SK-N-SH (cell line): ENCODE measurements around the gene ARMC3. TPM values are rescaled to one million over a fixed set of nuclear protein-coding genes. Genes with fewer than 3 reads are reported as not detected.

Experiments used
- CTCF ChIA-PET: fragments of 300-600, 350-600 bp; formaldehyde crosslinking; extraction: SDS; loops from one replicate; lab custom pipeline; 2021; lab: Yijun Ruan, JAX
- POLR2A ChIA-PET: fragments of 350-600 bp; sonication (Branson Sonifier 250); formaldehyde crosslinking; extraction: SDS; loops from one replicate; lab custom pipeline; 2020; ENCODE audit warnings: antibody characterized with exemption, inconsistent platforms; lab: Yijun Ruan, JAX
- DNase-seq: peaks from one replicate; pipeline ENCODE4 v3.0.0; 2012
- H2AFZ ChIP-seq: fragments of 200-600 bp; sonication (generic); 2 replicates; pipeline ENCODE4 v1.8.1; 2016; ENCODE audit warnings: antibody characterized with exemption, mild to moderate bottlenecking, low read depth
- H3F3A ChIP-seq: fragments of 200-600 bp; sonication (generic); replicated peaks from 2 replicates; pipeline ENCODE3; 2016; ENCODE audit warnings: antibody characterized with exemption, mild to moderate bottlenecking; ENCODE audit not compliant: insufficient read depth
- H3K27ac ChIP-seq, 2 experiments: fragments of 200-500 bp in 1 of 2; fragments of 200-600 bp in 1 of 2; sonication (Bioruptor generic) in 1 of 2; sonication (generic), shearing (Covaris generic) in 1 of 2; 2 replicates each; pipeline versions ENCODE4 v1.5.1 to v1.6.1; 2014 to 2016; ENCODE audit warnings: low read depth in 2 of 2, inconsistent platforms in 1 of 2, low read length in 1 of 2, mild to moderate bottlenecking in 1 of 2, mixed read lengths in 1 of 2
- H3K27me3 ChIP-seq: fragments of 200-600 bp; sonication (generic), shearing (Covaris generic); 2 replicates; pipeline ENCODE4 v1.6.1; 2016; ENCODE audit warnings: mixed run types; ENCODE audit not compliant: insufficient read depth
- H3K36me3 ChIP-seq, 2 experiments: fragments of 200-500 bp in 1 of 2; fragments of 200-600 bp in 1 of 2; sonication (Bioruptor generic) in 1 of 2; sonication (generic) in 1 of 2; replicated peaks in 1 of 2; 2 replicates each; pipeline versions ENCODE3 to v1.5.1; 2014 to 2016; ENCODE audit warnings: low read length in 1 of 2, mild to moderate bottlenecking in 1 of 2; ENCODE audit not compliant: insufficient read depth in 2 of 2, control insufficient read depth in 1 of 2
- H3K4me1 ChIP-seq, 2 experiments: fragments of 200-500 bp in 1 of 2; fragments of 200-600 bp in 1 of 2; sonication (Bioruptor generic) in 1 of 2; sonication (generic), shearing (Covaris generic) in 1 of 2; 2 replicates each; pipeline versions ENCODE4 v1.5.1 to v1.6.1; 2014 to 2016; ENCODE audit warnings: low read depth in 1 of 2, low read length in 1 of 2, mixed run types in 1 of 2; ENCODE audit not compliant: insufficient read depth in 2 of 2, control insufficient read depth in 1 of 2
- H3K4me2 ChIP-seq: fragments of 200-600 bp; sonication (generic), shearing (Covaris generic); 2 replicates; pipeline ENCODE4 v1.6.1; 2017; ENCODE audit warnings: mixed run types
- H3K4me3 ChIP-seq, 2 experiments: fragments of 200-500 bp in 1 of 2; fragments of 200-600 bp in 1 of 2; sonication (Bioruptor generic) in 1 of 2; sonication (generic), shearing (Covaris generic) in 1 of 2; 2 replicates each; pipeline versions ENCODE4 v1.5.1 to v1.8.1; 2014 to 2016; ENCODE audit warnings: low read depth in 2 of 2, inconsistent platforms in 1 of 2, low read length in 1 of 2, mild to moderate bottlenecking in 1 of 2, mixed read lengths in 1 of 2, moderate library complexity in 1 of 2
- H3K79me2 ChIP-seq: fragments of 200-600 bp; sonication (generic); 2 replicates; pipeline ENCODE4 v1.8.1; 2017; ENCODE audit warnings: mild to moderate bottlenecking; ENCODE audit not compliant: insufficient read depth
- H3K9ac ChIP-seq: fragments of 200-600 bp; sonication (generic); 2 replicates; pipeline ENCODE4 v1.6.1; 2017; ENCODE audit warnings: mixed run types
- H3K9me2 ChIP-seq: fragments of 200-600 bp; sonication (generic); 2 replicates; pipeline ENCODE4 v1.6.1; 2017; ENCODE audit warnings: mixed run types
- H3K9me3 ChIP-seq: fragments of 200-600 bp; sonication (generic); 2 replicates; pipeline ENCODE4 v1.6.1; 2017; ENCODE audit warnings: mixed run types, mild to moderate bottlenecking, moderate library complexity
- H4K20me1 ChIP-seq: fragments of 200-600 bp; sonication (generic); 2 replicates; pipeline ENCODE4 v1.6.1; 2017; ENCODE audit warnings: mild to moderate bottlenecking, mixed run types; ENCODE audit not compliant: insufficient read depth
- FOSL2 ChIP-seq: IDR thresholded peaks from 2 replicates; pipeline ENCODE4 v1.4.0; 2012; ENCODE audit warnings: low read depth, mild to moderate bottlenecking, moderate library complexity, borderline replicate concordance
- FOXJ3 ChIP-seq: sonication (generic); formaldehyde crosslinking; IDR thresholded peaks from 2 replicates; pipeline ENCODE4 v1.5.1; 2020; ENCODE audit warnings: mild to moderate bottlenecking, missing genetic modification reagents
- FOXM1 ChIP-seq: IDR thresholded peaks from 2 replicates; pipeline ENCODE4 v1.4.0; 2012; ENCODE audit warnings: low read depth, mild to moderate bottlenecking
- GABPA ChIP-seq: IDR thresholded peaks from 2 replicates; pipeline ENCODE4 v1.4.0; 2012; ENCODE audit warnings: low read depth, mild to moderate bottlenecking
- GATA2 ChIP-seq: sonication (generic); formaldehyde crosslinking; IDR thresholded peaks from 2 replicates; pipeline ENCODE4 v1.5.0; 2020; ENCODE audit warnings: mild to moderate bottlenecking, missing genetic modification reagents
- IRF3 ChIP-seq: fragments of 150-350 bp; IDR thresholded peaks from 2 replicates; pipeline ENCODE4 v1.6.1; 2016; ENCODE audit warnings: mild to moderate bottlenecking, low read depth, low read length
- JUND ChIP-seq: IDR thresholded peaks from 2 replicates; pipeline ENCODE4 v1.4.0; 2012
- MEF2A ChIP-seq: IDR thresholded peaks from 2 replicates; pipeline ENCODE4 v1.4.0; 2012; ENCODE audit warnings: low read depth, borderline replicate concordance
- MXI1 ChIP-seq: IDR thresholded peaks from 2 replicates; pipeline ENCODE4 v1.6.1; 2012; ENCODE audit warnings: mild to moderate bottlenecking, low read depth, low read length, improper control_type of control experiment
- PBX3 ChIP-seq: IDR thresholded peaks from 2 replicates; pipeline ENCODE4; 2012
- POLR2AphosphoS5 ChIP-seq: IDR thresholded peaks from 2 replicates; pipeline ENCODE4 v1.6.1; 2012; ENCODE audit warnings: low read depth, low read length
- RAD21 ChIP-seq: IDR thresholded peaks from 2 replicates; pipeline ENCODE4 v1.6.1; 2012; ENCODE audit warnings: mild to moderate bottlenecking, low read length
- REST ChIP-seq: IDR thresholded peaks from 2 replicates; pipeline ENCODE4 v1.6.1; 2012; ENCODE audit warnings: mild to moderate bottlenecking, low read depth, low read length, moderate library complexity
- RFX5 ChIP-seq: IDR thresholded peaks from 2 replicates; pipeline ENCODE4 v1.6.1; 2012; ENCODE audit warnings: mild to moderate bottlenecking, improper control_type of control experiment, low read length
- RXRA ChIP-seq: IDR thresholded peaks from 2 replicates; pipeline ENCODE4 v1.4.0; 2012; ENCODE audit warnings: low read depth, mild to moderate bottlenecking, borderline replicate concordance
- SMC3 ChIP-seq: IDR thresholded peaks from 2 replicates; pipeline ENCODE4 v1.6.1; 2012; ENCODE audit warnings: low read depth, low read length, improper control_type of control experiment
- TCF12 ChIP-seq: IDR thresholded peaks from 2 replicates; pipeline ENCODE4 v1.4.0; 2012
- TEAD4 ChIP-seq: IDR thresholded peaks from 2 replicates; pipeline ENCODE4 v1.4.0; 2012; ENCODE audit warnings: mild to moderate bottlenecking, borderline replicate concordance; ENCODE audit not compliant: insufficient read depth
- USF2 ChIP-seq: fragments of 150-350 bp; IDR thresholded peaks from 2 replicates; pipeline ENCODE4 v1.6.1; 2017; ENCODE audit warnings: antibody characterized with exemption, low read length, low read depth, borderline replicate concordance
- ZBTB33 ChIP-seq: IDR thresholded peaks from 2 replicates; pipeline ENCODE4 v1.4.0; 2012; ENCODE audit warnings: low read depth, borderline replicate concordance
- WGBS: methylation state at CpG from one replicate; pipeline ENCODE4 v1.1.6; 2017; ENCODE audit warnings: low lambda C conversion rate; 5-methylcytosine and 5-hydroxymethylcytosine counted together
- polyA plus RNA-seq, 3 experiments: library from polyadenylated mRNA; depleted of rRNA; stranded (reverse); fragments of >200 nt; gene quantifications; 2 replicates each; pipeline ENCODE4 v1.2.3, GENCODE V29; 2012

ARMC3 gene
- polyA plus RNA-seq, 1 of the 3 experiments (the other 2 are of a cell fraction): not detected

- H4K20me1 ChIP-seq: no peaks in the 10 kb centered on the region
- no peaks in the 10 kb centered on the region for H3F3A ChIP-seq
- H3K4me2 ChIP-seq: no peak overlapping the region
- no peaks in the 10 kb centered on the region; a peak in 2 of 4 replicates for H3K4me1 ChIP-seq
- H3K36me3 ChIP-seq: no peaks in the 10 kb centered on the region
- DNase-seq: no peak
- H3K79me2 ChIP-seq: no peaks in the 10 kb centered on the region
- no peaks in the 10 kb centered on the region for H3K9me3 ChIP-seq
- H3K9ac ChIP-seq: no peak overlapping the region
- no peak for TF ChIP-seq GATA2 (CRISPR knock-in tag)
- TF ChIP-seq RXRA: no peak
- TF ChIP-seq FOXJ3 (CRISPR knock-in tag): no peak
- no peak for TF ChIP-seq REST
- TF ChIP-seq USF2: no peak
- no peak for TF ChIP-seq IRF3
- TF ChIP-seq SMC3: no peak
- no peak for TF ChIP-seq PBX3
- TF ChIP-seq MEF2A: no peak
- TF ChIP-seq MXI1: no peak
- TF ChIP-seq TEAD4: no peak
- no peak for TF ChIP-seq GABPA
- TF ChIP-seq RFX5: no peak
- no peak for TF ChIP-seq FOXM1
- no peak for TF ChIP-seq POLR2AphosphoS5
- TF ChIP-seq FOSL2: no peak
- TF ChIP-seq JUND: no peak
- TF ChIP-seq ZBTB33: no peak
- TF ChIP-seq RAD21: no peak
- no peak for TF ChIP-seq TCF12
- H3K9me2 ChIP-seq: no peaks in the 10 kb centered on the region
- H2AFZ ChIP-seq: no peak overlapping the region
- no peak overlapping the region for H3K4me3 ChIP-seq
- POLR2A ChIA-PET: no interaction called here
- H3K27ac ChIP-seq: no peak overlapping the region
- CTCF ChIA-PET: interaction anchor here (1.4 kb wide), 1 partner anchor 9 kb away, joined by 3 read pairs; no protein-coding TSS in a partner anchor
- 77% methylated on average over 6 of the region's 8 CpGs for WGBS
- no peaks in the 10 kb centered on the region; the same call in 1 of the 2 replicates for H3K27me3 ChIP-seq
Observed at GRCh38 chr10:22992621-22993020, 64.8 kb downstream of the ARMC3 start.
